GM21447 (cell line): ENCODE results near the gene FZD10.

ENCODE experiments used
- ATAC-seq: cut with Tn5 transposase; IDR thresholded peaks from one replicate; pipeline ENCODE4 v1.9.1; 2021; ENCODE audit not compliant: unreplicated experiment

FZD10 gene

GRCh38 chr12:130131801-130132200 is 30.5 kb upstream of the FZD10 start:
- no peak for ATAC-seq

GRCh38 chr12:130132831-130133511 is 29.3 kb upstream of the FZD10 start:
- no peak for ATAC-seq

GRCh38 chr12:130133851-130134562 is 28.3 kb upstream of the FZD10 start:
- no peak for ATAC-seq

GRCh38 chr12:130134563-130134915 is 27.7 kb upstream of the FZD10 start:
- ATAC-seq = no peak

GRCh38 chr12:130136509-130137039 is 25.7 kb upstream of the FZD10 start:
- no peak for ATAC-seq

GRCh38 chr12:130137040-130138018 is 24.9 kb upstream of the FZD10 start:
- no peak for ATAC-seq

GRCh38 chr12:130138478-130138877 is 23.8 kb upstream of the FZD10 start:
- no peak for ATAC-seq

- no peak for ATAC-seq
These were observed 22.5 kb upstream of the FZD10 start for GRCh38 chr12:130139567-130140421.

GRCh38 chr12:130141105-130141504 is 21.2 kb upstream of the FZD10 start:
- ATAC-seq = no peak

- no peak for ATAC-seq
These were observed 20.2 kb upstream of the FZD10 start for GRCh38 chr12:130141901-130142683.

GRCh38 chr12:130142736-130143135 is 19.5 kb upstream of the FZD10 start:
- ATAC-seq = no peak

- ATAC-seq = no peak
These were observed 19.1 kb upstream of the FZD10 start for GRCh38 chr12:130143136-130143535.

- no peak for ATAC-seq
These were observed 18.0 kb upstream of the FZD10 start for GRCh38 chr12:130144256-130144655.

GRCh38 chr12:130145731-130146130 is 16.5 kb upstream of the FZD10 start:
- no peak for ATAC-seq

- ATAC-seq = no peak
These were observed 15.9 kb upstream of the FZD10 start for GRCh38 chr12:130146176-130146931.

- ATAC-seq = no peak
These were observed 14.2 kb upstream of the FZD10 start for GRCh38 chr12:130147875-130148596.

GRCh38 chr12:130151846-130152245 is 10.4 kb upstream of the FZD10 start:
- ATAC-seq = no peak

- no peak for ATAC-seq
These were observed 9.9 kb upstream of the FZD10 start for GRCh38 chr12:130152386-130152785.
